ENCODE measurements around the gene P2RY8. TPM values are rescaled to one million over a fixed set of nuclear protein-coding genes. Genes with fewer than 3 reads are reported as not detected.

The P2RY8 gene
- polyA plus RNA-seq, 3 donors, result 18.9 to 40.0 (median 33.3) TPM

DNA sequence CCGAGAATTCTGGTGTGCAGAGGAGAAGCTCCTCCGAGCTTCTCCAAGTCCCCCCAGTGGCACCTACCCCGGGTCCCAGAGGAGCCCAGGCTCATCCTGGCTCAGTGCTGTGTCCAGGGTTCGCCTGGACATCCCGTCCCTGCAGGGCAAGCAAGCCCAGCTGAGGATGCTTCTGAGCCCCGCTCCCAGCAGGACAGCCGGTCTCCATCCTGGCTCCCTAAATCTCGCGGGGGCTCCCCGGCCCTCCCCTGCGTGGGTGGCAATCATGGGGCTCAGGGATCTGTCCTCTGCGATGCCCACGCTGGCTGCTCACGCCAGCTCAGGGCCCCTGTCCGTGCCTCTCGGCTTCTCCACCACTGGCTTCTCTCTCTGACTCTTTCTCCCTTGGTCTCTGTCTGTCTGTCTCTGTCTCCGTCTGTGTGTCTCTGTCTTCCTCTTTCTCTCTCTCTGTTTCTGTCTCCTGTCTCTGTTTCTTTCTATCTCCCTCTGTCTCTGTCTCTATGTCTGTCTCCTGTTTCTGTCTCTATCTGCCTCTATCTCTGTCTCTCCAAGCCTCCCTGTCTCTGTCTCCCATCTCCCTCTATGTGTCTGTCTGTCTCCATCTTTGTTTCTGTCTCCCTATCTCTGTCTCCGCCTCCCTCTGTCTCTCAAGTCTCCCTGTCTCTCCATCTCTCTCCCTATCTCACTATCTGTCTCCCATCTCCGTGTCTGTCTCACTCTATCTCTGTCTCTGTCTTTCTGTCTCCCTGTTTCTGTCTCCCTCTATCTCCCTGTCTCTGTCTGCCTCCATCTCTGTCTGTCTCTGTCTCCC lies 117.2 kb downstream of the P2RY8 start:
- peaks cover 13 to 36% of the 10 kb centered on the region in 2 donors for H3K36me3 ChIP-seq (replicated peaks in 1 of 2; ENCODE audit: control insufficient read depth in 1 of 2, insufficient read depth in 2 of 2, low read length in 2 of 2)
- no peak overlapping the region for H2AFZ ChIP-seq (ENCODE audit: insufficient read depth, low read depth, low read length, poor library complexity, severe bottlenecking)
- H3K27me3 Mint-ChIP-seq (ENCODE audit: low read depth in 3 of 3), result peaks cover 0 to 3% (median under 1%) of the 10 kb centered on the region in 3 donors
- H4K20me1 ChIP-seq (ENCODE audit: insufficient read depth, low read length), result no peaks in the 10 kb centered on the region
- peaks cover 11 to 30% of the 10 kb centered on the region in 2 donors for H3K36me3 Mint-ChIP-seq
- H3K4me3 ChIP-seq (replicated peaks in 1 of 3; ENCODE audit: low read depth in 2 of 3, low read length in 3 of 3), result no peak overlapping the region
- H3K27ac Mint-ChIP-seq, result peak overlapping the region in 4 of 7 donors; percentile 2 to 54 (median 17)
- DNase-seq, result no peak
- peaks cover 33 to 37% of the 10 kb centered on the region in 2 donors for H3K9me3 ChIP-seq (replicated peaks in 1 of 2; ENCODE audit: control insufficient read depth in 1 of 2, insufficient read depth in 1 of 2, low read length in 2 of 2)
- H3K4me1 ChIP-seq (ENCODE audit: control insufficient read depth in 1 of 2, insufficient read depth in 2 of 2, low read length in 2 of 2), result no peaks in the 10 kb centered on the region
- peaks cover 15 to 36% (median 33%) of the 10 kb centered on the region in 7 donors for H3K9me3 Mint-ChIP-seq
- no peaks in the 10 kb centered on the region for H3K4me1 Mint-ChIP-seq
- no peaks in the 10 kb centered on the region for H3K79me2 ChIP-seq (ENCODE audit: insufficient read depth, low read length)
- no peaks in the 10 kb centered on the region for H3K27me3 ChIP-seq (ENCODE audit: control insufficient read depth in 2 of 2, insufficient read depth in 2 of 2, low read length in 2 of 2)
- H3K27ac ChIP-seq (ENCODE audit: low read depth in 1 of 2, low read length in 2 of 2), result no peak overlapping the region
- TF ChIP-seq, protein P1, sequence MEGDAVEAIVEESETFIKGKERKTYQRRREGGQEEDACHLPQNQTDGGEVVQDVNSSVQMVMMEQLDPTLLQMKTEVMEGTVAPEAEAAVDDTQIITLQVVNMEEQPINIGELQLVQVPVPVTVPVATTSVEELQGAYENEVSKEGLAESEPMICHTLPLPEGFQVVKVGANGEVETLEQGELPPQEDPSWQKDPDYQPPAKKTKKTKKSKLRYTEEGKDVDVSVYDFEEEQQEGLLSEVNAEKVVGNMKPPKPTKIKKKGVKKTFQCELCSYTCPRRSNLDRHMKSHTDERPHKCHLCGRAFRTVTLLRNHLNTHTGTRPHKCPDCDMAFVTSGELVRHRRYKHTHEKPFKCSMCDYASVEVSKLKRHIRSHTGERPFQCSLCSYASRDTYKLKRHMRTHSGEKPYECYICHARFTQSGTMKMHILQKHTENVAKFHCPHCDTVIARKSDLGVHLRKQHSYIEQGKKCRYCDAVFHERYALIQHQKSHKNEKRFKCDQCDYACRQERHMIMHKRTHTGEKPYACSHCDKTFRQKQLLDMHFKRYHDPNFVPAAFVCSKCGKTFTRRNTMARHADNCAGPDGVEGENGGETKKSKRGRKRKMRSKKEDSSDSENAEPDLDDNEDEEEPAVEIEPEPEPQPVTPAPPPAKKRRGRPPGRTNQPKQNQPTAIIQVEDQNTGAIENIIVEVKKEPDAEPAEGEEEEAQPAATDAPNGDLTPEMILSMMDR (IDR thresholded peaks at IDR 0.05), result no peak
- H3K9ac ChIP-seq (ENCODE audit: insufficient read depth, low read length, poor library complexity, severe bottlenecking), result no peak overlapping the region
- 94% methylated on average over 19 of the region's 19 CpGs for WGBS (ENCODE audit: insufficient coverage)
- no peak overlapping the region for H3K4me2 ChIP-seq (replicated peaks; ENCODE audit: extremely low read depth, low read length, poor library complexity, severe bottlenecking)
- intact Hi-C loops (cut with micrococcal nuclease), result no loop called here
- no peak overlapping the region for H3K4me3 Mint-ChIP-seq

DNA sequence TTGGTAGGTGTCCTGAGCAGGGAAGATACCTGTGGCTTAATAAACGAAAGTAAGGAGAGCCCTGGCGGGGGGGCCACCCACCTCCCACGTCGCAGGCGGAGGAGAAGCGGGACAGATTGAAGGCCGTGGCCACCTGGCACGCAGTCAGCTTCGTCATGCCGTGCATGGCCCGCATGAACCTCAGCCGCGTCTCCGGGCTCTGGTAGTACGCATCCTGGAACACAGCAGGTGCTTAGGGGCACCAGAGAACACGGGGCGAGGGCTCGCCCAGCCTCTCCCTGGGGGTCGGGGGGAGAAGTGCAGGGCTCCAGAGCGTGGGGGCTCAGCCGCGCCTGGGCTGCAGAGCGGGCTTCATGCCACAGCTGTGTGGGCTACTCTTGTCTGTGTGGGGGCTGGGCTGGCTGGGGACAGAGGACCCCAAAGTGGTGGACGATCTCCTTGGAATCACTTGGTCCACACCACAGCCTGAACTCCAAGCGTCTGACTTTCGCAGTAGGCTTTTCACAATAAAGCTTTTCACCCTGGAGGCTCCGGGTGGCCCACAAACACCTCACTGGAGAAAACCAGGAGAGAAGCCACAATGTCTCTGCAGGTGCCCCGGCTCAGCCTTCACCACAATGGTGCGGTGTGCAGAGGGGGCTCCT lies 118.0 kb downstream of the P2RY8 start:
- Histone ChIP-seq H3K27me3 (ENCODE audit: control insufficient read depth in 2 of 2, insufficient read depth in 2 of 2, low read length in 2 of 2) (no peaks in the 10 kb centered on the region), H2AFZ (ENCODE audit: insufficient read depth, low read depth, low read length, poor library complexity, severe bottlenecking) (no peak overlapping the region), H4K20me1 (ENCODE audit: insufficient read depth, low read length) (no peaks in the 10 kb centered on the region), H3K4me1 (ENCODE audit: control insufficient read depth in 1 of 2, insufficient read depth in 2 of 2, low read length in 2 of 2) (no peaks in the 10 kb centered on the region), H3K4me3 (replicated peaks in 1 of 3; ENCODE audit: low read depth in 2 of 3, low read length in 3 of 3) (no peak overlapping the region), H3K9me3 (replicated peaks in 1 of 2; ENCODE audit: control insufficient read depth in 1 of 2, insufficient read depth in 1 of 2, low read length in 2 of 2) (peaks cover 33 to 37% of the 10 kb centered on the region in 2 donors), H3K79me2 (ENCODE audit: insufficient read depth, low read length) (no peaks in the 10 kb centered on the region), H3K36me3 (replicated peaks in 1 of 2; ENCODE audit: control insufficient read depth in 1 of 2, insufficient read depth in 2 of 2, low read length in 2 of 2) (peaks cover 17 to 42% of the 10 kb centered on the region in 2 donors), H3K4me2 (replicated peaks; ENCODE audit: extremely low read depth, low read length, poor library complexity, severe bottlenecking) (no peak overlapping the region), H3K9ac (ENCODE audit: insufficient read depth, low read length, poor library complexity, severe bottlenecking) (no peak overlapping the region), H3K27ac (ENCODE audit: low read depth in 1 of 2, low read length in 2 of 2) (no peak overlapping the region)
- Mint-ChIP-seq H3K27ac (no peak overlapping the region), H3K4me3 (no peak overlapping the region), H3K36me3 (peaks cover 14 to 32% of the 10 kb centered on the region in 2 donors), H3K4me1 (no peaks in the 10 kb centered on the region), H3K27me3 (ENCODE audit: low read depth in 3 of 3) (peaks cover 0 to 3% (median 0%) of the 10 kb centered on the region in 3 donors), H3K9me3 (peaks cover 8 to 33% (median 30%) of the 10 kb centered on the region in 7 donors)
- TF ChIP-seq, protein P1 (IDR thresholded peaks at IDR 0.05), result no peak
- no peak for DNase-seq
- intact Hi-C loops (cut with micrococcal nuclease), result no loop called here
- WGBS (ENCODE audit: insufficient coverage), result 96% methylated on average over 27 of the region's 29 CpGs

Data from CD14-positive monocyte (primary cell).